K562 (cell line): ENCODE results near the gene PLEK2. TPM values are rescaled to one million over a fixed set of nuclear protein-coding genes. Genes with fewer than 3 reads are reported as not detected.

Experiments
- BRF2 ChIP-seq: IDR thresholded peaks from 3 replicates; pipeline ENCODE4 v1.6.1; 2011; ENCODE audit warnings: borderline replicate concordance, mild to moderate bottlenecking; ENCODE audit not compliant: insufficient read length, insufficient read depth
- CBX5 ChIP-seq: IDR thresholded peaks from 2 replicates; pipeline ENCODE4 v1.6.1; 2014; ENCODE audit warnings: low read depth, borderline replicate concordance
- CEBPG ChIP-seq, 3 experiments: fragments of 200-800 bp in 1 of 3; sonication (Bioruptor generic) in 1 of 3; sonication (generic) in 1 of 3; formaldehyde crosslinking in 1 of 3; IDR thresholded peaks in 2 of 3; conservative IDR thresholded peaks in 1 of 3; 2 replicates each; pipeline versions ENCODE4 v1.6.1 to v1.8.0; 2016 to 2022; ENCODE audit warnings: missing compliant biosample characterization in 2 of 3, missing genetic modification characterization in 2 of 3, mild to moderate bottlenecking in 1 of 3, missing genetic modification reagents in 1 of 3
- CTCFL ChIP-seq: IDR thresholded peaks from 2 replicates; pipeline ENCODE4 v1.6.1; 2011; ENCODE audit warnings: borderline replicate concordance, low read depth, mild to moderate bottlenecking, moderate library complexity, low read length; ENCODE audit not compliant: insufficient read depth, poor library complexity, severe bottlenecking
- DMBX1 ChIP-seq: fragments of 250-450 bp; sonication (Bioruptor Pico); IDR thresholded peaks from 2 replicates; pipeline ENCODE4 v1.8.0; 2022; ENCODE audit warnings: inconsistent platforms, mild to moderate bottlenecking, moderate library complexity, borderline replicate concordance
- FOS ChIP-seq: IDR thresholded peaks from 3 replicates; pipeline ENCODE4 v1.6.1; 2011; ENCODE audit not compliant: insufficient read length; ENCODE audit errors: extremely low read depth
- FOXO4 ChIP-seq: fragments of 450-650 bp; formaldehyde crosslinking; IDR thresholded peaks from 2 replicates; pipeline ENCODE4 v1.4.0; 2020; ENCODE audit warnings: mild to moderate bottlenecking, moderate library complexity
- LARP7 ChIP-seq: fragments of 450-650 bp; IDR thresholded peaks from 2 replicates; pipeline ENCODE4 v1.6.1; 2016
- MBD2 ChIP-seq: sonication (generic); IDR thresholded peaks from 2 replicates; pipeline ENCODE4 v1.6.1; 2016; ENCODE audit warnings: low read depth, borderline replicate concordance
- NCOA1 ChIP-seq: fragments of 450-650 bp; IDR thresholded peaks from 2 replicates; pipeline ENCODE4 v1.6.1; 2016; ENCODE audit warnings: low read depth
- SMARCA4 ChIP-seq: fragments of 450-650 bp; IDR thresholded peaks from 2 replicates; pipeline ENCODE4 v1.6.1; 2016
- SMARCC2 ChIP-seq: fragments of 450-650 bp; IDR thresholded peaks from 2 replicates; pipeline ENCODE4 v1.6.1; 2017; ENCODE audit warnings: antibody characterized with exemption, moderate library complexity, mild to moderate bottlenecking, low read depth
- SMARCE1 ChIP-seq: fragments of 450-650 bp; IDR thresholded peaks from 2 replicates; pipeline ENCODE4 v1.7.1; 2016; ENCODE audit warnings: mild to moderate bottlenecking
- U2AF1 ChIP-seq: fragments of 200-400 bp; formaldehyde crosslinking; optimal IDR thresholded peaks from 2 replicates; pipeline ENCODE3; 2017; ENCODE audit warnings: mild to moderate bottlenecking, low read depth, low read length, moderate library complexity
- ZNF561 ChIP-seq: fragments of 450-650 bp; formaldehyde crosslinking; conservative IDR thresholded peaks from 2 replicates; pipeline ENCODE4 v1.4.0; 2020; ENCODE audit warnings: mild to moderate bottlenecking, moderate library complexity
- ZNF592 ChIP-seq: fragments of 450-650 bp; IDR thresholded peaks from 2 replicates; pipeline ENCODE4 v1.6.1; 2017; ENCODE audit warnings: antibody characterized with exemption, mild to moderate bottlenecking
- polyA plus RNA-seq, 8 experiments: library from polyadenylated mRNA; depleted of rRNA in 4 of 8; stranded (reverse) in 5 of 8; unstranded in 3 of 8; fragments of >200 nt; fragmentation: Nextera tagmentation in 2 of 8; fragmentation: Illumina TruSeq in 1 of 8; extraction: Ambion mirVana in 2 of 8; extraction: Trizol in 1 of 8; gene quantifications; 2 replicates each; pipeline versions ENCODE4 v1.2.1 to v1.2.3, GENCODE V29; 2011 to 2014; ENCODE audit warnings: inconsistent platforms in 1 of 8, missing spikeins in 1 of 8
- total RNA-seq, 7 experiments: library from RNA; depleted of rRNA in 6 of 7; stranded (reverse); fragments of >200 nt in 6 of 7; fragmentation: Illumina TruSeq in 2 of 7; extraction: Trizol in 2 of 7; gene quantifications; 2 replicates each; pipeline versions ENCODE4 v1.2.1 to v1.2.3, GENCODE V29; 2011 to 2021; ENCODE audit warnings: low replicate concordance in 1 of 7

Gene PLEK2
- total and polyA plus RNA-seq, 9 of the 15 experiments (the other 6 are each of a cell fraction or from before 2014, with no cell fraction given) = not detected

GRCh38 chr14:67413806-67414769, 2.1 kb upstream of the PLEK2 start (continued):
- TF ChIP-seq ZNF592 = 0 out of 2 replicates have a peak, but pooled peaks have one; percentile 31
- TF ChIP-seq SMARCE1 = peak; percentile 89
- peak; percentile 53; the same call in 1 of the 2 replicates for TF ChIP-seq DMBX1
- TF ChIP-seq FOXO4 = no peak
- TF ChIP-seq NCOA1 = no peak
- 0 out of 2 replicates have a peak, but pooled peaks have one; percentile 34 for TF ChIP-seq MBD2
- TF ChIP-seq LARP7 = no peak
- TF ChIP-seq FOS = peak; percentile 64
- TF ChIP-seq ZNF561 (CRISPR knock-in tag) = no peak
- TF ChIP-seq SMARCA4 = peak; percentile 77
- TF ChIP-seq U2AF1 = no peak
- TF ChIP-seq CTCFL = no peak
- TF ChIP-seq CBX5 = no peak
- 0 out of 2 replicates have a peak, but pooled peaks have one; percentile 24 for TF ChIP-seq CEBPG (CRISPR knock-in tag; IDR thresholded peaks at IDR 0.05)
- 0 out of 4 replicates have a peak, but pooled peaks of 1 of the 2 experiments have one; percentile 34 for TF ChIP-seq CEBPG (tag; conservative IDR thresholded peaks at IDR 0.05 in 1 of 2, IDR thresholded peaks at IDR 0.05 in 1 of 2)
- TF ChIP-seq SMARCC2 = peak; percentile 58; the same call in 1 of the 2 replicates
- TF ChIP-seq BRF2 = no peak
